Chondrocyte (in vitro differentiated cells): Measurements from ENCODE around the gene ARHGEF6. TPM values are rescaled to one million over a fixed set of nuclear protein-coding genes. Genes with fewer than 3 reads are reported as not detected.

Experiments
- DNase-seq: peaks from one replicate; pipeline ENCODE4 v3.0.0; 2021; ENCODE audit warnings: mixed read lengths, low spot score
- H3K27ac Mint-ChIP-seq: one replicate; pipeline ENCODE4 v1.8.0; 2021; ENCODE audit warnings: mild to moderate bottlenecking, moderate library complexity, mixed read lengths; ENCODE audit not compliant: unreplicated experiment
- H3K27me3 Mint-ChIP-seq: 2 replicates; pipeline ENCODE4 v1.8.0; 2021; ENCODE audit warnings: low read depth, mixed read lengths
- H3K36me3 Mint-ChIP-seq: 2 replicates; pipeline ENCODE4 v1.8.0; 2021; ENCODE audit warnings: low read depth, mixed read lengths
- H3K4me1 Mint-ChIP-seq: 2 replicates; pipeline ENCODE4 v1.8.0; 2021; ENCODE audit warnings: low read depth, mild to moderate bottlenecking, mixed read lengths
- H3K4me3 Mint-ChIP-seq: one replicate; pipeline ENCODE4 v1.8.0; 2021; ENCODE audit warnings: mild to moderate bottlenecking, moderate library complexity, mixed read lengths; ENCODE audit not compliant: unreplicated experiment
- H3K9me3 Mint-ChIP-seq: 2 replicates; pipeline ENCODE4 v1.8.0; 2021; ENCODE audit warnings: low read depth, mixed read lengths
- total RNA-seq: library from RNA; stranded (reverse); gene quantifications from 3 replicates; pipeline ENCODE4 v1.2.1, GENCODE V29; 2021
- TF ChIP-seq, protein P1 (sequence below): fragments of 200-600 bp; sonication (generic); IDR thresholded peaks from 2 replicates; pipeline ENCODE4 v1.5.0; 2021; ENCODE audit warnings: antibody characterized with exemption, mild to moderate bottlenecking, moderate library complexity

Gene ARHGEF6
- total RNA-seq, 1 donor from 2014 or later = 12.2 TPM

- TF ChIP-seq, protein P1, sequence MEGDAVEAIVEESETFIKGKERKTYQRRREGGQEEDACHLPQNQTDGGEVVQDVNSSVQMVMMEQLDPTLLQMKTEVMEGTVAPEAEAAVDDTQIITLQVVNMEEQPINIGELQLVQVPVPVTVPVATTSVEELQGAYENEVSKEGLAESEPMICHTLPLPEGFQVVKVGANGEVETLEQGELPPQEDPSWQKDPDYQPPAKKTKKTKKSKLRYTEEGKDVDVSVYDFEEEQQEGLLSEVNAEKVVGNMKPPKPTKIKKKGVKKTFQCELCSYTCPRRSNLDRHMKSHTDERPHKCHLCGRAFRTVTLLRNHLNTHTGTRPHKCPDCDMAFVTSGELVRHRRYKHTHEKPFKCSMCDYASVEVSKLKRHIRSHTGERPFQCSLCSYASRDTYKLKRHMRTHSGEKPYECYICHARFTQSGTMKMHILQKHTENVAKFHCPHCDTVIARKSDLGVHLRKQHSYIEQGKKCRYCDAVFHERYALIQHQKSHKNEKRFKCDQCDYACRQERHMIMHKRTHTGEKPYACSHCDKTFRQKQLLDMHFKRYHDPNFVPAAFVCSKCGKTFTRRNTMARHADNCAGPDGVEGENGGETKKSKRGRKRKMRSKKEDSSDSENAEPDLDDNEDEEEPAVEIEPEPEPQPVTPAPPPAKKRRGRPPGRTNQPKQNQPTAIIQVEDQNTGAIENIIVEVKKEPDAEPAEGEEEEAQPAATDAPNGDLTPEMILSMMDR = peak; percentile 53
- DNase-seq = no peak
- H3K4me3 Mint-ChIP-seq = peak overlapping the region; percentile 71
- no peaks in the 10 kb centered on the region for H3K36me3 Mint-ChIP-seq
- no peaks in the 10 kb centered on the region for H3K27me3 Mint-ChIP-seq
- peak overlapping the region; percentile 87 for H3K27ac Mint-ChIP-seq
- H3K4me1 Mint-ChIP-seq = peaks cover 22% of the 10 kb centered on the region
- peaks cover 14% of the 10 kb centered on the region for H3K9me3 Mint-ChIP-seq
Measured at GRCh38 chrX:136767104-136767941, 13.4 kb downstream of the ARHGEF6 start.

GRCh38 chrX:136766785-136767103, 14.0 kb downstream of the ARHGEF6 start:
- Mint-ChIP-seq H3K27ac (no peak overlapping the region), H3K9me3 (peaks cover 10% of the 10 kb centered on the region), H3K4me3 (peak overlapping the region; percentile 71), H3K4me1 (peaks cover 22% of the 10 kb centered on the region), H3K36me3 (no peaks in the 10 kb centered on the region), H3K27me3 (no peaks in the 10 kb centered on the region)
- DNase-seq = no peak
- TF ChIP-seq, protein P1 = no peak

DNA sequence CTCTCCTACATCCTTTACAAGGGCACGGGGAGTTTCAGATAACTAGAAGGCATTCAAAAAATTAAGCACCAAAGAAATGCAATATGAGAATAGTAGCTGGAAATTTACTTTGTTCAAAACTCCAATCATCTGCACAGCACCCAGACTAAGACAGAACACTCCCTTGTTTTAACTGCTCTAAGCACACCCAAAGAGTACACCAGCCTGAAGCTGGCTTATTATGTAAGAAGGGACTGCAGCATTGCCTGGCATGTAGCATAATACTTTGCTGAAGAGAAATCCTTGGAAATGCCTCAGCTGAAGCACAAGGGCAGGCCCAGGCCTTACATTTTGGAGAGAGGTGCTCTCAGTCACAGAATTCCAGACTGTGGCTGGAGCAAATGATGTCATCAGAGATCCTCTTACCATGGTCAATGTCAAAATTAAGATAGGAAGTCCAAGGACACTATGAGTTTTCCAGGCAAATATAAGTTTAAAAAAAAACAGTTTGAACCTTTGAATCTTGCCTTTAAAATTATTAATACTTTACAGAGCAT, 14.8 kb downstream of the ARHGEF6 start:
- TF ChIP-seq, protein P1 = no peak
- no peak for DNase-seq
- H3K9me3 Mint-ChIP-seq = peaks cover 10% of the 10 kb centered on the region
- no peaks in the 10 kb centered on the region for H3K36me3 Mint-ChIP-seq
- H3K4me1 Mint-ChIP-seq = peaks cover 22% of the 10 kb centered on the region
- H3K4me3 Mint-ChIP-seq = peak overlapping the region; percentile 71
- no peak overlapping the region for H3K27ac Mint-ChIP-seq
- no peaks in the 10 kb centered on the region for H3K27me3 Mint-ChIP-seq

GRCh38 chrX:136764206-136764605, 16.5 kb downstream of the ARHGEF6 start:
- Mint-ChIP-seq H3K27me3 (no peaks in the 10 kb centered on the region), H3K27ac (no peak overlapping the region), H3K4me1 (peaks cover 22% of the 10 kb centered on the region), H3K9me3 (peaks cover 7% of the 10 kb centered on the region), H3K36me3 (no peaks in the 10 kb centered on the region), H3K4me3 (no peak overlapping the region)
- DNase-seq = no peak
- TF ChIP-seq, protein P1 = no peak

DNA sequence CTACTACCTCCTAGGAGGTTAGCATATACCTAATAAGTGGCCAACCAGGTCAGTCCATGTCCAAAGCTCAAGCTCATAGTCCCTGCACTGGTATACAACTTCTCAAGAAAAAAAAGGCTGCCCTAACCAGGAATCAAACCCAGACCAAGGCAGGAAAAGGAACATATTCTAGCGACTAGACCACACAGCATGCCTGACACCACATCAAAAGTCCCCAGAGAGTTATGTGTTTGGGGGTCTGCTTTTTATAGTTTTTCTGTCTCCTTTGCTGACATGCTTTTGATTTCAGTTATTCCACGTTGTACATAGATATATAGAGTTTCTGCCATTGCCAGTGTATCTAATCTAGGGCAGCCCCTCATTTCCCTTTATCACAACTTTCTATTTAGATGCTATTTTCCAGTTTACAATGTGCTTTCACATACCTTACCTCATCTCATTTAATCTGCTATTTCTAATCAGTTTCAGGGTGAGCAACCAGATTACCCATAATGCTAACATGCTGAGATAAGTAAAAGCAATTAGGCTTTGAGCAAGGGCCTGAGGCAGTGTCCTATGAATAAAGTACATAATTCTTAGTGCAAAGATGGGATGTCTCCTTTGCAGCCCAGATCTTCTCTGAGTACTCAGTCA, 17.8 kb downstream of the ARHGEF6 start:
- DNase-seq = no peak
- H3K27ac Mint-ChIP-seq = no peak overlapping the region
- H3K27me3 Mint-ChIP-seq = no peaks in the 10 kb centered on the region
- peaks cover 14% of the 10 kb centered on the region for H3K4me1 Mint-ChIP-seq
- H3K4me3 Mint-ChIP-seq = no peak overlapping the region
- peaks cover 5% of the 10 kb centered on the region for H3K9me3 Mint-ChIP-seq
- H3K36me3 Mint-ChIP-seq = no peaks in the 10 kb centered on the region
- TF ChIP-seq, protein P1 = no peak
